ENCODE results near the gene AQP6. TPM values are rescaled to one million over a fixed set of nuclear protein-coding genes. Genes with fewer than 3 reads are reported as not detected.
"Not testable (repeated sequence)": the region's sequence is repeated elsewhere in the genome, so short reads cannot be mapped to it uniquely, and the experiment has no call there.

Gene AQP6
- total and polyA plus RNA-seq, 4 donors = 0.39 TPM; not detected in 3

DNA sequence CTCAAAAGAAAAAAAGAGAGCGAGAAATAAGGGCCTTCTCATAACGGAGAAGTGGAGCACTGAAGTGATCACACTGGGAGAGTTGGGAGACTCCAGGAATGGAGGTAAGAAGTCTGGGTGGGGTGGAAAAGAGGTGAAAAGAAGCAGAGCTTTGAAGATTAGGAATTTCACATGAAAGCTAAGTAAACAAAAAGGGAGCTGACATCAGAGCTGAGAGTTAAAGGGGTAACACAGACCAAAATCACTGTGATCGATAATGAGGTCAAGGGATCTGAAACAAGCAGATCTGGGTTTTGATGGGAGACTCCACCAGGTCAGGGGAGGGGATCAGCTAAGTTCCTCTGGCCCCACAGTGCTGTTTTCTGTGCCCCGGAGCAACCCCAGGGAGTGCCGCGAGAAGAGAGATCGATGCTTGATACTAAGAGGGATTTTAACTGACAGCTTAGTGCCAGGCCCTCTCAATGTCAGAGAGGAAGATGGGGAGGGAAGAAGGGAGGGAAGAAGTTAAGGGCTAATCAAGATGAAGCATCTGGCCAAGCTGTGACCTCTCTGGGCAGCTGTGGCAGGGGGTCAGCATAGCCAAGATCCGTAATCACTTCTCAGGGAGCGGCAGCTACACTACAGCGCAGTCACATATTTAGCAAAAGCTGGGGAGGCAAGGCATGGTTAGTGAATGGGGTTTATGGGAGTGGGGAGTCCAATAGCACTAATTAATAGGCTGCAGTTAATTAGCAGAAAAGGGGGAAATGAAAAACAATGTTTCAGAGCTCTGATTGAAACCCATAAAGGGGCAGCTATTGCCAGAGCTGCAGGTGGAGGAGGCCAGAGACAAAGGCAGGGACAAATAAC is 8.0 kb downstream of the AQP6 start:
- WGBS, 2 donors = 96 to 97% methylated on average over 10 of the region's 10 CpGs
- no peaks in the 10 kb centered on the region for H3K27me3 ChIP-seq (ENCODE audit: control insufficient read depth in 1 of 2, insufficient read depth in 2 of 2, low read length in 1 of 2)
- H3K4me3 ChIP-seq (ENCODE audit: low read length in 2 of 2) = no peak overlapping the region
- intact Hi-C loops (cut with DNase I) = no loop called here
- no peaks in the 10 kb centered on the region for H3K4me1 ChIP-seq (ENCODE audit: control insufficient read depth in 1 of 2, insufficient read depth in 2 of 2, low read length in 2 of 2)
- ATAC-seq (ENCODE audit: low FRiP score) (no peak), DNase-seq (no peak)
- no peaks in the 10 kb centered on the region for H3K36me3 ChIP-seq (ENCODE audit: control insufficient read depth in 1 of 2, insufficient read depth in 2 of 2, low read length in 1 of 2)
- H3K9me3 ChIP-seq (ENCODE audit: control insufficient read depth, low read length) = no peaks in the 10 kb centered on the region
- H3K27ac ChIP-seq (ENCODE audit: low read depth in 1 of 2, low read length in 2 of 2) = no peak overlapping the region

DNA sequence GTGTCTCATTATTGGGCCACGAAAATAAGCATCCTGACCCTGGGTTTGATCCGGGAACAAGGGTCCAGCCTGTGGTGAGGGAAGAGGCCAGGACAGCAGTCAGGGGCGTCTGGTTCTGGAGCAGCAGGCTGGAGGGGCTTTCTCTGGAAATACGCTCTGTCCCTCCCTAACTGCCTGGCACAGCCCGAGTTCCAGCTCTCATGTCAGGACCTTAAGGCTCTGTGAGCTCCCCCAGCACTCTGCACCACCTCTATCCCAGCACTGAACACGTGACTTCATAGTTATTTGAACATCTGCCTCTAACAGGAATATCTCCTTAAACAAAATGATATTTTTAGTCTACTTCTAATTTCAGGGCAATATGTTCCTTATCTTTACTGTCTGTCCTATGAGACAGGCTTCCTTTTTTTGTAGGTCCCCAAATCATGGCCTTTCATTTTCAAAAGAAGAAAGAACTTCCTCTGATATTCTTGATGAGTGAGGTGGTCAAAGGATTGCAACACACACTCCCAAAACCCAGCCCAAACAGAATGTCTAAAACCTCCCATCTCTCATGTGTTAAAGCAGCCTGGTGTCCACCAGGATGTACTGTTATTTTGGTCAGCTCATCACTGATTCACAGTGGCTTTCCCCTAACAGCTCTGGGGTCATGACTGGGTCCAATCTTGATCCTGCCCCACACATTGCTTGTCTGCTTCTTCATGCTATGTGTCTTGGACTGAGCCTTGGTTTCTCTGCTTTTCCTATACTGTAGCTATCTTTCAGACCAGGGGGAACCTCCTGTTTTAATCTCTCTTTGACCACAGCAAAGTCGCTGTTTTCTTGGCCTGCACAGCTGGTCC is 9.7 kb downstream of the AQP6 start:
- no peak overlapping the region for H3K4me3 ChIP-seq (ENCODE audit: low read length in 2 of 2)
- H3K9me3 ChIP-seq (ENCODE audit: control insufficient read depth, low read length) = no peaks in the 10 kb centered on the region
- no peaks in the 10 kb centered on the region for H3K4me1 ChIP-seq (ENCODE audit: control insufficient read depth in 1 of 2, insufficient read depth in 2 of 2, low read length in 2 of 2)
- ATAC-seq (ENCODE audit: low FRiP score) (no peak), DNase-seq (no peak)
- intact Hi-C loops (cut with DNase I) = no loop called here
- WGBS, 2 donors = 93 to 95% methylated on average over 7 of the region's 7 CpGs
- no peaks in the 10 kb centered on the region for H3K27me3 ChIP-seq (ENCODE audit: control insufficient read depth in 1 of 2, insufficient read depth in 2 of 2, low read length in 1 of 2)
- H3K36me3 ChIP-seq (ENCODE audit: control insufficient read depth in 1 of 2, insufficient read depth in 2 of 2, low read length in 1 of 2) = no peaks in the 10 kb centered on the region
- H3K27ac ChIP-seq (ENCODE audit: low read depth in 1 of 2, low read length in 2 of 2) = no peak overlapping the region

DNA sequence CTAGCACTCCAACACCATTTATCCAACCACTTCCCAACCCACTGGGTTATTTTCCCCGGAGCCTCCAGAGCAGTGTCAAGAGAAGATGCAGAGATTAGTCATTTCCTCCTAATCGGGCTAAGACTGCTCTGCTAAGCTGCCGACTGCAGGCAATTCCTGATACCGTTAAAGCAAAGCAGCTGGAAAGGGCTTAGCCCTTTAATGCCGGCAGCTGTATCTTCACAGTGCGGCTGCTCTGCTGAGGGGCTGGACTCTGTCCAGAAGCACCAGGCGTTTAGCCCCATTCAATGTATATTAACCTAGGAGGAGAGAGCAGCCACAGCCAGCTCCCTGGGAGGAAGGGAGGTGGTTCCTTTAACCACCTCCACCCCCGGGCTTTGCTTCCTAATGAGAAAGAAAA is 11.1 kb downstream of the AQP6 start:
- ATAC-seq (ENCODE audit: low FRiP score) = peak; percentile 57

DNA sequence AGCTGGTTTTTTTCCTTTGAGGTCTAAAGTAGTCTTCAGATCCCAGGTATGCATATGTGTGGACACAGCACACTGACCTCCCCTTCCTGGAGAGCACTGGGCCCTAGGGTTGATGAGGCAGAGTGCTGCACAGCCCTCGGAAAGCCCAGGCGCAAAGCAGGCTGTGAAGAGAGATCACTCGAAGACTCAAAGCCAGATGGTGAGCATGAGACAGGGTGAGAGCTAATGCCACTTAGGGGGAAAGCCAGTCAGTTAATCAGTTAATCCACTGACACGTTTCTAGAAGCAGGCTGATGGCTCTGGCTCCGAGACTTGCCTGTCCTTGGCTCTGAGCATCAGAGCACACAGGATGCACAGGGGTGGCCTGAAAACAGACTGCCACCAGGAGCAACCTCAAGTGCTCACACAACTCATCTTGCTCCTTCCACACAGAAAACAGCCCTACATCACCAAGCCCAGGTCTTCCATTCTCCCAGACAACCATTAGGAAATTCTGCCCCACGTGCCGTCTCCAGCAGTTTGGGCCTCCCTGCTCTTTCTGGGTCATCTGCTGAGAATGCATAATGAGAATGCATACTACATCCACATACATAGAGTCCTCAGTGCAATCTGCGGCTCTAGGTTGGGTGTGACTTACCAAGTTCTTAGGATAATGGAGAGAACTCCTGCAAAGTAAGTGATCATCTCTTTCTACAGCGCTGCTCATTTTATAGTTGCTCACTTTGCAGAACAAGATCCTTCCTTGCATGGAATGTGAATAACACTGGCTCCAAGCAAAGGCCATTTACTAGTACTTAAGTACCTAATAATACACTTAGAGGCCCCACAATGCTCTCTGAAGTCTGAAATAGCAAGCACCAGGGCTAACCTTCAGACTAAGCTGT is 12.0 kb downstream of the AQP6 start:
- H3K27ac ChIP-seq (ENCODE audit: low read depth in 1 of 2, low read length in 2 of 2) = no peak overlapping the region
- DNase-seq = peak in 1 of 2 donors; percentile 28
- ATAC-seq (ENCODE audit: low FRiP score) = no peak
- no peak overlapping the region for H3K4me3 ChIP-seq (ENCODE audit: low read length in 2 of 2)
- peaks cover 2 to 3% of the 10 kb centered on the region in 2 donors for H3K36me3 ChIP-seq (ENCODE audit: control insufficient read depth in 1 of 2, insufficient read depth in 2 of 2, low read length in 1 of 2)
- H3K4me1 ChIP-seq (ENCODE audit: control insufficient read depth in 1 of 2, insufficient read depth in 2 of 2, low read length in 2 of 2) = no peaks in the 10 kb centered on the region
- 92 to 94% methylated on average over 9 of the region's 9 CpGs for WGBS, 2 donors
- intact Hi-C loops (cut with DNase I) = no loop called here
- H3K27me3 ChIP-seq (ENCODE audit: control insufficient read depth in 1 of 2, insufficient read depth in 2 of 2, low read length in 1 of 2) = no peaks in the 10 kb centered on the region
- H3K9me3 ChIP-seq (ENCODE audit: control insufficient read depth, low read length) = no peaks in the 10 kb centered on the region

More for the DNA sequence above, 11.1 kb downstream of the AQP6 start:
- Histone ChIP-seq H3K36me3 (ENCODE audit: control insufficient read depth in 1 of 2, insufficient read depth in 2 of 2, low read length in 1 of 2) (peaks cover 2 to 3% of the 10 kb centered on the region in 2 donors), H3K27me3 (ENCODE audit: control insufficient read depth in 1 of 2, insufficient read depth in 2 of 2, low read length in 1 of 2) (no peaks in the 10 kb centered on the region), H3K4me3 (ENCODE audit: low read length in 2 of 2) (no peak overlapping the region), H3K9me3 (ENCODE audit: control insufficient read depth, low read length) (no peaks in the 10 kb centered on the region), H3K4me1 (ENCODE audit: control insufficient read depth in 1 of 2, insufficient read depth in 2 of 2, low read length in 2 of 2) (no peaks in the 10 kb centered on the region), H3K27ac (ENCODE audit: low read depth in 1 of 2, low read length in 2 of 2) (no peak overlapping the region)
- intact Hi-C loops (cut with DNase I) = no loop called here
- peak in 1 of 2 donors; percentile 27 for DNase-seq
- 6 to 7% methylated on average over 8 of the region's 8 CpGs for WGBS, 2 donors

DNA sequence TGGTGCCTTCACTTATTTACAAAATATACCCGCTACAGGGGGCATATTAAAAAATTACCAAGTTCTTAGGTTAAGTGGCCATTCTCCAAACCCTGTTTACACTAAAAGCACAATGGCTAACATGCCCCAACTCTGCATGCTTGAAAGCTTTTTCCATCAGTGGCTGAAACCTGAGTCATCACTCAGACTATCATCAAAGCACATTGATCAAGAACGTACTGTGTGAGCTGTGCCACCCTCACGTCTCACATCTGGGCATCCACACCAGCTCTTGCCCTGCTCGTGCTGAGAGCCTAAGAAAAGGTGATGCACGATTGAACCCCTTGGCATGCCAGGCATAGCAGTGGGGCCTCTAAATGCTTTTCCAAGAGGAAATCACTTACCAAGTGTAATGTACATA is 13.2 kb downstream of the AQP6 start:
- Histone ChIP-seq H3K9me3 (ENCODE audit: control insufficient read depth, low read length) (no peaks in the 10 kb centered on the region), H3K36me3 (ENCODE audit: control insufficient read depth in 1 of 2, insufficient read depth in 2 of 2, low read length in 1 of 2) (peaks cover 2 to 3% of the 10 kb centered on the region in 2 donors), H3K27ac (ENCODE audit: low read depth in 1 of 2, low read length in 2 of 2) (no peak overlapping the region), H3K4me3 (ENCODE audit: low read length in 2 of 2) (no peak overlapping the region), H3K27me3 (ENCODE audit: control insufficient read depth in 1 of 2, insufficient read depth in 2 of 2, low read length in 1 of 2) (no peaks in the 10 kb centered on the region), H3K4me1 (ENCODE audit: control insufficient read depth in 1 of 2, insufficient read depth in 2 of 2, low read length in 2 of 2) (no peaks in the 10 kb centered on the region)
- WGBS, 2 donors = 94 to 95% methylated on average over 5 of the region's 5 CpGs
- DNase-seq (no peak), ATAC-seq (ENCODE audit: low FRiP score) (no peak)
- intact Hi-C loops (cut with DNase I) = no loop called here

DNA sequence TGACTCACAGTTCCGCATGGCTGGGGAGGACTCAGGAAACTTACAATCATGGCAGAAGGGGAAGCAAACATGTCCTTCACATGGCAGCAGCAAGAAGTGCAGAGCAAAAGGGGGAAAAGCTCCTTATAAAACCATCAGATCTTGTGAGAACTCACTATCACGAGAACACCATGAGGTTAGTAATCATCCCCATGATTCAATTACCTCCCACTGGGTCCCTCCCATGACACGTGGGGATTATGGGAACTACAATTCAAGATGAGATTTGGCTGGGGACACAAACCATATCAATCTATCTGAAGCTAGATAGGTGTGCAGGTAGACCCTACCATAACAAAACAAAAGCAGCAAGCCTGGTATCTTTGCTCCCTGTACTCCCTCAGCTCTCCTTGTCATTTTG is 13.7 kb downstream of the AQP6 start:
- intact Hi-C loops (cut with DNase I); H3K27me3 ChIP-seq (ENCODE audit: control insufficient read depth in 1 of 2, insufficient read depth in 2 of 2, low read length in 1 of 2); ATAC-seq (ENCODE audit: low FRiP score); H3K4me3 ChIP-seq (ENCODE audit: low read length in 2 of 2); H3K9me3 ChIP-seq (ENCODE audit: control insufficient read depth, low read length); DNase-seq; H3K36me3 ChIP-seq (ENCODE audit: control insufficient read depth in 1 of 2, insufficient read depth in 2 of 2, low read length in 1 of 2); H3K4me1 ChIP-seq (ENCODE audit: control insufficient read depth in 1 of 2, insufficient read depth in 2 of 2, low read length in 2 of 2); H3K27ac ChIP-seq (ENCODE audit: low read depth in 1 of 2, low read length in 2 of 2): not testable (repeated sequence)
- 94 to 95% methylated on average over 3 of the region's 3 CpGs for WGBS, 2 donors

DNA sequence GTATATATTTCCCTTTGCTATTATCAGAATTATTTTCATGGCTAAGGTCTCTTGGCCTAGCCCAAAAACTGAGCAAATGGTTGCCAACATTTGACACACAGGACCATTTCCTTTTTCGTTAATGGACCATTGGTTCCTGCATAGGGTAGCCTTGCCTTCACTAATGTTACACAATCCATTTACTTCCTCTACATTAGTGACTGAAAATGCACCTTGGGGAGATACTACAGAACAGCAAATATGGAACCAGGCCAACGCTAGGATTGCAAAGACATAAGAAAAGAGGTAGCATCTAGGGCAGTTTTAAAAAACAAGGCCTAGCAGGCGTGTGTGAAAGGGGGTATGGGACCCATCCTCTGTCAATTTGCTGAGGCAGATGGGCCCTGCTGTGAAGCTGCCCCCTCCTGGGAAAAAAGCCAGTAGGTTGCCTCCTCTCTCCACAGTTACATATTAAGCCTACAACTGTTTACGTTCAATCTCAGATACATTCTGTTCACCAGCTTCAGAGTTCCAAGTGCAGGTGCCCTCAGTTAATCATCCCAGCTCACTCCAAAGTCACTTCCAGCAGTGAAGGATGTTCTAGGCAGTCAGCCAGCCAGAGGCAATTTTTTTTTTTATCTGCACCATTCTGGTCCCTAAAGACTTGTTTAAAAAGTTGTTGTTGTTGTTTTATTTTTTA is 15.0 kb downstream of the AQP6 start:
- H3K4me1 ChIP-seq (ENCODE audit: control insufficient read depth in 1 of 2, insufficient read depth in 2 of 2, low read length in 2 of 2) = no peaks in the 10 kb centered on the region
- H3K9me3 ChIP-seq (ENCODE audit: control insufficient read depth, low read length) = no peaks in the 10 kb centered on the region
- no peak overlapping the region for H3K4me3 ChIP-seq (ENCODE audit: low read length in 2 of 2)
- peaks cover 3 to 5% of the 10 kb centered on the region in 2 donors for H3K36me3 ChIP-seq (ENCODE audit: control insufficient read depth in 1 of 2, insufficient read depth in 2 of 2, low read length in 1 of 2)
- no peaks in the 10 kb centered on the region for H3K27me3 ChIP-seq (ENCODE audit: control insufficient read depth in 1 of 2, insufficient read depth in 2 of 2, low read length in 1 of 2)
- no peak for DNase-seq
- intact Hi-C loops (cut with DNase I) = no loop called here
- no peak for ATAC-seq (ENCODE audit: low FRiP score)
- H3K27ac ChIP-seq (ENCODE audit: low read depth in 1 of 2, low read length in 2 of 2) = no peak overlapping the region
- WGBS, 2 donors = 94% methylated on average over 4 of the region's 4 CpGs

DNA sequence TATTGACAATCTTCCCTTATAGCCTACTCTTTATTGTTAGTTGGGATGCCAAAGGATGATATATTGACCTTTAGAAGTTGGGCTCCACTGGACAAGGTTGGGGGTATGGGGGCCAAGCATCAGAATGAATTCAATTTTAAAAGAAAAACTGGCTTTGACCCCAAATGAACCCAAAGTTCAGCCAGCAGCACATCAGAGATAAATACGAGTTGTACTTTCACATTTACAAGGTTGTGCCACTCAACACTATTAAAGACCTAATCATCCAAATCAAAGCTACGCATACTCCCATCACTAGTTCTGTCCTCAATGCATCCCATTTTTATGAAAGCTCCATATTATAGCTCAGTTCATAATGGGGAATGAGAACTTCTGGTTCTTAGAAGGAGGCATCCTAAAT is 16.7 kb downstream of the AQP6 start:
- H3K27ac ChIP-seq (ENCODE audit: low read depth in 1 of 2, low read length in 2 of 2); H3K4me3 ChIP-seq (ENCODE audit: low read length in 2 of 2); H3K36me3 ChIP-seq (ENCODE audit: control insufficient read depth in 1 of 2, insufficient read depth in 2 of 2, low read length in 1 of 2); H3K4me1 ChIP-seq (ENCODE audit: control insufficient read depth in 1 of 2, insufficient read depth in 2 of 2, low read length in 2 of 2); H3K27me3 ChIP-seq (ENCODE audit: control insufficient read depth in 1 of 2, insufficient read depth in 2 of 2, low read length in 1 of 2); ATAC-seq (ENCODE audit: low FRiP score); DNase-seq; intact Hi-C loops (cut with DNase I); H3K9me3 ChIP-seq (ENCODE audit: control insufficient read depth, low read length): not testable (repeated sequence)
- WGBS, 2 donors = 94 to 96% methylated on average over 2 of the region's 2 CpGs

All from aorta (tissue), 5 donors.